Smooth muscle cell of the brain vasculature (primary cell): ENCODE results near the gene PPP2R2D.

Experiments
- DNase-seq: peaks from one replicate; pipeline ENCODE4 v3.0.0-alpha.2; 2012; ENCODE audit warnings: low read depth, low spot score

Gene PPP2R2D

GRCh38 chr10:131929122-131929845, 28.5 kb downstream of the PPP2R2D start:
- no peak for DNase-seq

DNA sequence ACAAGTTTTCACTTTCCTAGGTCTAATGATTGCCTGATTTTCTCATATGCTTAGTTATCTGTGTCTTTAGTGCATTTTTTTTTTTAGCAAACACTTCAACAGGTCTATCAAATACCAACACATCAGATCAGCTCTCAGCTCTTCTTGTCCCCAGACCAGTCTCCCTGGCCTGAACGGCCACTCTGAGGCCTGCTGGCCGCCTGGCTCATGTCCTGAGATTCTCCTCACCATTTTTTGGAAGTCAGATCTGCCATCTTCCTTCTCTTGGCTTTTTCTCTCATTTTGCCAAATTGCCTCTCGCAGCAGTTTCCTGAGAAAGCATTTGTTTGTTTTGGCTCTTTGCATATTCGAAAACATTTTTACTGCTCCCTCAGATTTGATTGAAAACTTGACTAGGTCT, 29.3 kb downstream of the PPP2R2D start:
- no peak for DNase-seq

DNA sequence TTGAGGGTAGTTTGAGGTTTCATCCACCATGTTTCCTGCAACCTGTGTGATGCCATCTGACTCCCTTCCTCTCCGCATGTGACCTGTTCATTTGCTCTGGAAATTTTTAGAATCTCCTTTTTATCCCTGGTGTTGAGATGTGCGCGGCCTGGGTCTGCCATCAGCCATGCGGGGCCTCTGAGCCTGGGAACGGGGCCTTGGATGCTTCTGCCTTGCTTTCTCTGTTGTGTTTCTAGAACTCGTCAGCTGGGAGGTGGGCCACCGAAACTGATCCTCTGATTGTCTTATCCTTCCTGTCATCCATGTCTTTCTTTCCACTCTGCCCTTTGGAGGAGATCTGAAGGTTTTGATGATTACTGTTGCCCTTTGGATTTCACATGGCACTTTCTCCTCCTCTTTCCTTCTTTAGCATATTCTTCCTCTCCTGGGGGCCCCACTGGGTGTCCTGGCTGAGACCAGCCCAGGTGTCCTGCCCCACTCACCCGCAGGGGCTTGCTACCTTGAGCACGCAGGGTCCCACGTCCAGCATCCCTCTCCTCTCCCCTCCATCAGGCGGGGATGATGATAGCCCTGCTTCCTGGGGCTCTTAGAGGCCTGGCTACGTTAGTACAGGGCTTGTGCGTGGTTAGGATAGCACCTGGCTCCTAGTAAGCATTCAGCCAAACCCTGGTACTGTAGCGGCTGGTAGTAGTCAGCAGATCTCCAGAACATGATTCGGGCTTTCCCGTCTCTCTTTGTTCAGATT, 29.9 kb downstream of the PPP2R2D start:
- no peak for DNase-seq

- no peak for DNase-seq
Measured at GRCh38 chr10:131931981-131932380, 31.2 kb downstream of the PPP2R2D start.

- no peak for DNase-seq
Measured at GRCh38 chr10:131933016-131933695, 32.3 kb downstream of the PPP2R2D start.

DNA sequence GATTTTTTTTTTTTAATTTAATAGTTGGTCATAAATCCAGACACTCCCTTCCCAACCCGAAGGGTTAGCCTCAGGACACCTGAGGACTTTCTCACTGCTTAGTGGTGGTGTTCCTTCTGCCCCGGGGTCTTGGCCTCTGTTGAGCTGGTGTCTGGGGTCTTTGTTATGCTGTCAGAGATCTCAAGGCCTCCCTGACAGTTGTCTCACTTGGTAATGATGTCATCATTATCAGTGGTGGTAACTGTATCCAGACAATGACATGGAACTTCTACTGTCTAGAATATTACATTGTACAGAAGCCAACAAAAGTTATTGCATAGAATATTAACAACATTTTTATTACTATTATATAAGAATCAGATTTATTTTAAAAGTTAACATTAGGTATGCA, 32.9 kb downstream of the PPP2R2D start:
- DNase-seq, result no peak

- no peak for DNase-seq
Measured at GRCh38 chr10:131934769-131935168, 34.0 kb downstream of the PPP2R2D start.

- no peak for DNase-seq
Measured at GRCh38 chr10:131935260-131935659, 34.5 kb downstream of the PPP2R2D start.

DNA sequence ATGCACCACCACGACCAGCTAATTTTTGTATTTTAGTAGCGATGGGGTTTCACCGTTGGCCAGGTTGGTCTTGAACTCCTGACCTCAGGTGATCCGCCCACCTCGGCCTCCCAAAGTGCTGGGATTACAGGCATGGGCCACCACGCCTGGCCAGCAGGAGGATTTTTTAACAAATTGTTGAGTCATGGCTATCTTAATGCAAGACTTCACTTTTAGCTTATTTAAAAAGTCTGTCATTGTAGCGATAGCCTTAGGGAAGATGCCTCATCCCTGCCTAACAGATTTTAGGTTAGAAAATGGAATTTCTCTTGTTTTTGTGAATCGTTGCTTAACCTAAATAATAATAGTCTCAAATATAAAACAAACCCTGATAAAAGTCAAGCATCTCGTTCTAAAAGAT, 35.5 kb downstream of the PPP2R2D start:
- no peak for DNase-seq

DNA sequence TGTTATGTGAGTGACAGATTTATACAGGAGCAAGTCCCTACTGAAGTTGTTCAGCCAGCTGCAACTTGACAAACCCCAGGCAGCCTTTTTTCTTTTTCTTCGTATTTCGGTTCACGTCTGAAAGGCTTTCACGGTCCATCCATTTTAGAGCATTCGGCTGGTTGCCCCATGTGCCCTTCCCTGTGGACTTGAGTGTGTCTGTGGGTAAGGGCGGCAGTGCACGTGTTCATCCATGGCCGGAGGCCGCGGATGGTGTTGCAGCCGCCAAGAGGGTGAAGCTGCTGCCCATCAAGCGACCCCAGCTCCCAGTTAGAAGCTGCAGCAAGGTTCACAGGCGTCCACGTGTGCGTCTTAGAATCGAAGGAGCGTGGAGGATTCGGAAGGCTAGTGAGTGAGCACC, 35.9 kb downstream of the PPP2R2D start:
- DNase-seq, result no peak

DNA sequence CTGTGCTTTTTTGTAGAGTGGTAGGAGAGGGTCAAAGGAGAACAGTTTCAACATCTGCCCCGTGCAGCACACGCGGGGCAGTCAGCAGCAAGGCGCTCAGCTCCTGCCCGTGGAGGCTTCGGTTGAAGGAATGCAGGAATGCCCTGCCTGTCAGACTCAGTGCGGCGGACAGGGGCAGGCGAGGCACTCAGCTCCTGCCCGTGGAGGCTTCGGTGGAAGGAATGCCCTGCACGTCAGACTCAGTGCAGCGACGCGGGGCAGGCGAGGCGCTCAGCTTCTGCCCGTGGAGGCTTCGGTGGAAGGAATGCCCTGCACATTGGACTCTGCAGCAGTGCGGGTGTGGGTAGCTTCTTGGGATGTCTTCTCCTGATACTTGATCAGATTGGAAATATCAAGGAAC, 37.0 kb downstream of the PPP2R2D start:
- no peak for DNase-seq

DNA sequence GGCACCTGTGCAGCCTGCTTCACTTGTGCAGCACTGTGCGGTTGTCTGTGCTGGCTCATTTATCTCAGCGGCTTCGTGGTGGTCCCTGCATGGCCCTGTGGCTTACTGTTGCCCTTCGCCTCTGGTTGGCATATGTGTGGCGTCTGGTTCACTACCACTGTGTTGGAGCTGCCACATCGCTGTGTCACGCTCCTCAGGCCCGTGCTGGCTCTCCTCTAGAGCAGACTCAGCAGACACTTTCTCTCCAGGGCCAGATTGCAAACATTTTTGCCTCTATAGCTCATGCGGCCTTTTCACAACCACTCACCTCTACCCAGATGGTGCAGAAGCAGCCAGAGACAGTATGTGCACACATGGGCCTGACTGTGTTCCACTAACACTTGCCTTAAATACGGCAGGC, 37.9 kb downstream of the PPP2R2D start:
- DNase-seq, result no peak

GRCh38 chr10:131942455-131942854, 41.6 kb downstream of the PPP2R2D start:
- no peak for DNase-seq

- DNase-seq, result no peak
Measured at GRCh38 chr10:131943021-131943814, 42.4 kb downstream of the PPP2R2D start.

DNA sequence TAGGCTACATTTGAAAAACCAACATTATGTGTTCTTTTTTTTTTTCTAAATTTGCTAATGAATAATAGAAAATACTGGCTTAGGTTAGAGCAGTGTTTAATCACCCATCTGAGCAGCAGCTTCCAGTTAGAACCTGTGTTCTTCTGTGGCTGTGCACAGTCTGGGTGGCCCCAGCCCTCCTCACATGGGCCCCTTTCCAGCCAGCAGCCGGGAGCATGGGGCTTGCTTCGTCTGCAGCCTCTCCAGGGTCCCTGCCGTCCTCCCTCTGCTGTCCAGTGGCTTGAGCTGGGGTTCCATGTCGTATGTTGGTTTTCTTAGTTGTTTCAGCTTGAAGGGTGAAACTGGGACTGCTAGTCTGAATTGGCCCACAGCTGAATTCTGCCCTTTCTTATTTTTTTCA, 43.6 kb downstream of the PPP2R2D start:
- DNase-seq, result no peak

DNA sequence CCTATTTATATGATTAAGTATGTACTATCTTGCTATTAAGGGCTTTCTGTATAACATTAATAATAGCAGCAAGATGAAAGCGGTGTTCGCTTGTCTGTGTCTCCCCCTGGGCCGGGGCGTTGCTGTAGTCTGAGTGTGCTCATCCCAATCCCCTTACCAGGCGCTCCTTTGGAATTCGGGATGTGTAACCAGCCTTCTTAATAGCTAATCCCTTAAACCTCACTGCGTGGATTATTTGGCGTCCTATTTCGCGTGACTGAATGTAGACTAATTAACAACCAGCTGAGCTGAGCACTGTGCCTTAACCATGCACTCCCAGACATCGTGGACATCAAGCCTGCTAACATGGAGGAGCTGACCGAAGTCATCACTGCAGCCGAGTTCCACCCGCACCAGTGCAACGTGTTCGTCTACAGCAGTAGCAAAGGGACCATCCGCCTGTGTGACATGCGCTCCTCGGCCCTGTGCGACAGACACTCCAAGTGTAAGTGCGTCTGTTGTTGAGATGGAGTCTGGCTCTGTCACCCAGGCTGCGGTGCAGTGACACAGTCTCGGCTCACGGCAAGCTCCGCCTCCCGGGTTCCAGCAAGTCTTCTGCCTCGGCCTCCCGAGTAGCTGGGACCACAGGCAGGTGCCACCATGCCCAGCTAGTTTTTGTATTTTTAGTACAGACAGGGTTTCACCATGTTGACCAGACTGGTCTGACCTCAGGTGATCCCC, 44.3 kb downstream of the PPP2R2D start:
- no peak for DNase-seq

DNA sequence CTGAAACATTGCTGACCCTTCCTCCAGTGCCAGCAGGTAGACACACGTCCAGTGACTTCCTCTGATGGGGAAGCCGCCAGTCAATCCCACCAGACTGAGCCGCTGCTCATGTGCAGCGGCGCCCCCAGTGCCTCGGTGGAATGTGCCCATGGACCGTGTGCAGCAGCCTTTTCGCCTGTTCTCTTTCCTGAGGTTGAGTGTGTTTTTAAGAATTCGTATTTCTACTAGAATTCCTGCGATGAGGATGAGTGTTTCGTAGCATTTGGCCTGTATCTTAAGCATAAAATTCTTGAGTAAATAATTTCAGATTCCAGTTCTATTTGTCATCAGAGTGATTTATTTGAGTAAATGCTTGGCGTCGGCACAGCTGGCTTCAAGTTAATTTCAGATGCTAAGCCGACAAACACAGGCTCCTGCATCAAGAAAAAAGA, 45.5 kb downstream of the PPP2R2D start:
- DNase-seq, result no peak

GRCh38 chr10:131946880-131947279, 46.1 kb downstream of the PPP2R2D start:
- DNase-seq, result no peak

DNA sequence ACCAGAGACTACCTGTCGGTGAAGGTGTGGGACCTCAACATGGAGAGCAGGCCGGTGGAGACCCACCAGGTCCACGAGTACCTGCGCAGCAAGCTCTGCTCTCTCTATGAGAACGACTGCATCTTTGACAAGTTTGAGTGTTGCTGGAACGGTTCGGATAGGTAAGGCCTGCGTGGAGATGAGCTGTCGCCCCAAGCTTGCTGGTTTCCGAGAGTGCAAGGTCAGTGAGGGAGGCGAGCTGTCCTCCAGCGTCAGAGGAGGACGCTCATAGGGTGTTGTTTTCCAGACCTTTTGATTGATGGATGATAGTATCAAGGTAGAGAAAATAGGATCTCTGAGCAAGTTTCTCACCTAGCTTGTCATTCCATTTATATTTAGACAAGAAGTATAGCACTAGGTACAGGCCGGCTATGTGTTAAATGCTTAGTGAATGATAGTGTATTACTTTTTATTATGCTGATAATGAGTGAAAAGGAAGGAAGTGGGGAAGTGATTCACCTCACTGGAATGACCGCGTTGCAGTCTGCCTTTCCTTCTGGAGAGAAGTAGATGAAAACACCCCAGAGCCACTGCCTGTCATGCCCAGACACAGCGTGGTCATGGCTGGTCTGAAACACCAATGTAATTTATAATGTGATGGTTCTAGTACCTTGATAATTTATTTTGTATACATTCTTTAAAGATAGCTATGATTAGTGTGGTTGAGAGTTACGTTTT, 47.0 kb downstream of the PPP2R2D start:
- DNase-seq, result no peak

GRCh38 chr10:131948501-131948900, 47.7 kb downstream of the PPP2R2D start:
- no peak for DNase-seq
